DND-41 (cell line): ENCODE data around the gene PTPRG.

ENCODE experiments used
- ATAC-seq: fragments of 200-7000 bp; cut with Tn5 transposase; 3 replicates; pipeline ENCODE4 v1.9.1; 2021; ENCODE audit warnings: low read depth; ENCODE audit not compliant: insufficient read depth
- DNase-seq: peaks from one replicate; pipeline ENCODE4 v3.0.0-alpha.2; 2020
- H2AFZ ChIP-seq: 2 replicates; pipeline ENCODE4 v1.6.0; 2012; ENCODE audit warnings: low read depth, low read length
- H3K27ac ChIP-seq: 2 replicates; pipeline ENCODE4 v1.5.1; 2012; ENCODE audit warnings: low read length, inconsistent platforms
- H3K27me3 ChIP-seq: fragments of 200-600 bp; sonication (generic); 2 replicates; pipeline ENCODE4 v1.6.0; 2012; ENCODE audit warnings: low read length, mild to moderate bottlenecking, inconsistent platforms; ENCODE audit not compliant: insufficient read depth, poor library complexity
- H3K36me3 ChIP-seq: 2 replicates; pipeline ENCODE4 v1.5.1; 2012; ENCODE audit warnings: low read length, inconsistent platforms; ENCODE audit not compliant: insufficient read depth
- H3K4me1 ChIP-seq: 2 replicates; pipeline ENCODE4 v1.5.1; 2012; ENCODE audit warnings: mild to moderate bottlenecking, low read length; ENCODE audit not compliant: insufficient read depth
- H3K4me2 ChIP-seq: 2 replicates; pipeline ENCODE4 v1.6.0; 2012; ENCODE audit warnings: mild to moderate bottlenecking, moderate library complexity, low read length, inconsistent platforms; ENCODE audit not compliant: insufficient read depth
- H3K4me3 ChIP-seq, 2 experiments: fragments of 200-600 bp in 1 of 2; shearing (Covaris generic) in 1 of 2; 2 replicates each; pipeline ENCODE4 v1.5.1; 2012 to 2016; ENCODE audit warnings: inconsistent platforms in 2 of 2, low read length in 2 of 2, mild to moderate bottlenecking in 2 of 2, low read depth in 1 of 2, moderate library complexity in 1 of 2
- H3K79me2 ChIP-seq: 2 replicates; pipeline ENCODE4 v1.6.0; 2012; ENCODE audit warnings: low read length, inconsistent platforms; ENCODE audit not compliant: insufficient read depth
- H3K9ac ChIP-seq: 2 replicates; pipeline ENCODE4 v1.6.0; 2012; ENCODE audit warnings: low read depth, mild to moderate bottlenecking, inconsistent platforms, low read length, moderate library complexity
- H3K9me3 ChIP-seq: 2 replicates; pipeline ENCODE4 v1.5.1; 2012; ENCODE audit warnings: low read length, moderate library complexity, mild to moderate bottlenecking, inconsistent platforms; ENCODE audit not compliant: insufficient read depth, severe bottlenecking
- H4K20me1 ChIP-seq: 2 replicates; pipeline ENCODE4 v1.6.0; 2012; ENCODE audit warnings: low read length; ENCODE audit not compliant: insufficient read depth
- CTCF ChIP-seq: IDR thresholded peaks from 2 replicates; pipeline ENCODE4 v1.5.1; 2012; ENCODE audit warnings: borderline replicate concordance, low read length, moderate library complexity, mild to moderate bottlenecking; ENCODE audit not compliant: poor library complexity, severe bottlenecking; ENCODE audit errors: extremely low read depth
- EZH2 ChIP-seq: IDR thresholded peaks from 3 replicates; pipeline ENCODE4 v1.6.1; 2012; ENCODE audit warnings: borderline replicate concordance, low read depth, mild to moderate bottlenecking, moderate library complexity, low read length, inconsistent platforms; ENCODE audit not compliant: severe bottlenecking

PTPRG gene

DNA sequence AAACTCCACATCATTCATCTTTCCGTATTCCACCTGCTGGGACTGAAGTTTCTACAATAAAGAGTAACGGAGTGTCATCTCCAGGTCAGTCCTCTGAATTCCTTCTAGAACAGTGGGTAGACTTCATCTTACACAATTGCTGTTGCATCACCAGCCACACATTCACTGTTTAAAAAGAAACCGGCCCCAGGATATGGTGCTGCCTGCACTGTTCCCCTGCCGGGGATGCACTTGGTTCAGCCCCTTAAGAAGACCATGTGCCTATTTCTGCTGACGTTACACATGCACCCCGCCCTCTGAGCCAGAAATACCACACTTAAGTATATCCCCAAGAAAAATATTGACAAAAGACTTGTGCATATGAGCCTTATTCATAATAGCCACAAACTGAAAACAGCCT lies 578.6 kb downstream of the PTPRG start:
- no peak overlapping the region for H3K9ac ChIP-seq
- H4K20me1 ChIP-seq, result no peaks in the 10 kb centered on the region
- no peaks in the 10 kb centered on the region for H3K79me2 ChIP-seq
- H3K4me2 ChIP-seq, result no peak overlapping the region
- DNase-seq (no peak), ATAC-seq (no peak)
- TF ChIP-seq CTCF, result no peak
- TF ChIP-seq EZH2, result no peak
- H3K36me3 ChIP-seq, result no peaks in the 10 kb centered on the region
- H2AFZ ChIP-seq, result no peak overlapping the region
- no peaks in the 10 kb centered on the region for H3K4me1 ChIP-seq
- H3K27ac ChIP-seq, result no peak overlapping the region
- no peak overlapping the region for H3K4me3 ChIP-seq
- H3K9me3 ChIP-seq, result no peaks in the 10 kb centered on the region
- no peaks in the 10 kb centered on the region for H3K27me3 ChIP-seq

- H3K4me1 ChIP-seq, result no peaks in the 10 kb centered on the region
- H3K9ac ChIP-seq, result no peak overlapping the region
- TF ChIP-seq EZH2 (no peak), CTCF (no peak)
- no peaks in the 10 kb centered on the region for H3K79me2 ChIP-seq
- no peak overlapping the region for H3K4me3 ChIP-seq
- H2AFZ ChIP-seq, result no peak overlapping the region
- H4K20me1 ChIP-seq, result no peaks in the 10 kb centered on the region
- H3K9me3 ChIP-seq, result no peaks in the 10 kb centered on the region
- H3K4me2 ChIP-seq, result no peak overlapping the region
- no peaks in the 10 kb centered on the region for H3K27me3 ChIP-seq
- no peak for ATAC-seq
- no peak for DNase-seq
- H3K36me3 ChIP-seq, result no peaks in the 10 kb centered on the region
- H3K27ac ChIP-seq, result no peak overlapping the region
Observed at GRCh38 chr3:62142331-62143085, 581.1 kb downstream of the PTPRG start.

DNA sequence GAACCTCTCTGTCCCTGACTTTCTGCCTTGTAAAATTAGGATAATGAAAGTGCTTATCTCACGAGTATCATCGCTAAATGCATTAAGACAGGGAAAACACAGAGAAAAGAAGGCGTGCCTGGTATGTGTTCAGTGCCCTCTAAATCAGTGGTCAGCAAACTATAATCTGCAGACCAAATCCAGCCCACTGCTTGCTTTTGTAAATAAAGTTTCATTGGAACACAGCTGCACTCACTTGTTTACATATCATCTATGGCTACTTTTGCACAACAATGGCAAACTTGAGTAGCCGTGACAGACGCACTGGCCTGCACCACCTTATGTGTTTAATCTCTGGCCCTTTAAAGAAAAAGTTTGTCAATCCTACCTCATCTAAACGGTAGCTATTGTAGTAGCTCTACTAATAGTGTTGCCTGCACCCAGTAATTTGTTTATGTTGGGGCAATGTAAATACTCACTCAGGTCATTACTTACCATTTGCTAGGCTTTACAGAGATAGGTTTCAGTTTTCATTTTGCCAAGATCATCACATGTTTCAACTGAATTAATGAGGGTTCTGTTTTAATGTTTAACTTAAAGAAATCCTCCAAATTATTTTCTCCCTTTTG lies 582.6 kb downstream of the PTPRG start:
- Histone ChIP-seq H3K9ac (no peak overlapping the region), H3K4me1 (no peaks in the 10 kb centered on the region), H3K79me2 (no peaks in the 10 kb centered on the region), H3K9me3 (no peaks in the 10 kb centered on the region), H3K4me3 (no peak overlapping the region), H3K27me3 (no peaks in the 10 kb centered on the region), H3K36me3 (no peaks in the 10 kb centered on the region), H3K27ac (no peak overlapping the region), H2AFZ (no peak overlapping the region), H4K20me1 (no peaks in the 10 kb centered on the region), H3K4me2 (no peak overlapping the region)
- DNase-seq (no peak), ATAC-seq (no peak)
- TF ChIP-seq EZH2, result no peak
- TF ChIP-seq CTCF, result no peak
